Amygdala (tissue), 56 donors: Measurements from ENCODE around the gene RARRES1.
A peak's percentile ranks its signal among the peaks of the same experiment; 100 is the strongest.
"Not testable (repeated sequence)": the region's sequence is repeated elsewhere in the genome, so short reads cannot be mapped to it uniquely, and the experiment has no call there.

Experiments used
- DNase-seq, 56 donors: peaks; one replicate each; lab custom pipeline; 2025; lab: John Stamatoyannopoulos, UW

Gene RARRES1

DNA sequence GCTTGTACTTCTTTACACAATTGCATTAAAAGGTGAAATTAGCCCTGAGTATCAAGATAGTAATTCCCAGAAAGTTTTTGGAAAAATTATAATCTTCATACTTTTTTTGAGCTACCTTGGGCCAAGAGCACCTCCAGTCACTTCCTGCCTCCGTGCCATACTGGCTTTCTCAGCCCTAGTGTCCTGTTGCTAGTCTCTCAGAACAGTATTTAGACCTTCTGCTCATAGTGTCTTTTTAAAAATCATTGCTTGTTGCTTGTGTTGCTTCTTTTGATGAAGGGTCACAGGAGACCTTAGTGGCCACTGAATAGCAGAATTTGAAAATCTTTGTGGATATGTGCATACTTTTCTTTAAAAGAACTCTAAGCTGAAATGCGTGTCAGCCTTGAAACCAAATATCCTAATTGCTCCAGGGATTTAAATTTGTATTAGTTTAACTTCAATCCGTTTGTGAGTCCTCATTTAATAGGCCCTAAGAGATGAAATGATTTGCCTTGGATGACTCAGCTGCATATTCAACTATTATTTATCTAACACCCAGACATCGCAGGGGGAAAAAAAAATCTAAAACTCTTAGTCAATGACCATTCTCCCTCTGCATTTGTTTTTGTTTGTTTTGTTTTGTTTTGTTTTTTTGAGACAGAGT is 30.7 kb downstream of the RARRES1 start:
- DNase-seq, result no peak

DNA sequence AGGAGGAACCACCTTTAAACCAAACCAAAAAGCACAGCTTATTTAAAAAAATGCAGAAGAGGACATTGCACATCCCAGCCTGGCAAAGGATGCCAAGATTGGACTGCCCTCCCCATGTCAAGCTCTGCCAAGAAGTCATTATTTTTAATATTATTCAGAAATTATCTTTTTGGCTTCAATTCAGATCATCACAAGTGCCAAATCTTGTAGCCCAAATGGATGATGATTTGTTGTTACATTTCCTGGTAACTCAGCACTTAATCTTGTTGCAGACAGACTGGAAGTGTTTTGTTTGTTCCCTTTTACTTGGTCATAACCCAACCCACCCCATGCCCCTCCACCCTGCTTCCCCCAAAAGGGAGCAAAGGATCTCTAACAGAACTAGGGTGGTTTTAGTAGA is 31.7 kb downstream of the RARRES1 start:
- no peak for DNase-seq

DNA sequence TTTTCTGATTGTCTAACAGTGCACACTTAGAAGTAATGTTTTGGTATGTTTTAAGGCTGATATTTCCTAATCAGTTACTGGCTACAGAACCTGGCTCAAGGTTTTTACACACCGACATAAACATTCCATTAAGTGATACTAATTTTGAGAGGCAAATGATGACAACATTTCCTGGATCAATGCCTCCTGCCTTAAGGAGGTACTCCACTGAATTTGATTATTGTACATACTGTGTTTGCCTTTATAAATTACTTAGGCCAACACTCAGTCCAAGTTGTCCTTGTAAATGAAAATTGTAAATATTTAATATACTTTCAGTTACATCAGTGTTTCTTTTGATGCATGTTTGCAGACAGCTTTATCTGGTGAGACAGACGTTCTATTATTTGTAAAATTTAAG is 35.6 kb downstream of the RARRES1 start:
- DNase-seq, result no peak

DNA sequence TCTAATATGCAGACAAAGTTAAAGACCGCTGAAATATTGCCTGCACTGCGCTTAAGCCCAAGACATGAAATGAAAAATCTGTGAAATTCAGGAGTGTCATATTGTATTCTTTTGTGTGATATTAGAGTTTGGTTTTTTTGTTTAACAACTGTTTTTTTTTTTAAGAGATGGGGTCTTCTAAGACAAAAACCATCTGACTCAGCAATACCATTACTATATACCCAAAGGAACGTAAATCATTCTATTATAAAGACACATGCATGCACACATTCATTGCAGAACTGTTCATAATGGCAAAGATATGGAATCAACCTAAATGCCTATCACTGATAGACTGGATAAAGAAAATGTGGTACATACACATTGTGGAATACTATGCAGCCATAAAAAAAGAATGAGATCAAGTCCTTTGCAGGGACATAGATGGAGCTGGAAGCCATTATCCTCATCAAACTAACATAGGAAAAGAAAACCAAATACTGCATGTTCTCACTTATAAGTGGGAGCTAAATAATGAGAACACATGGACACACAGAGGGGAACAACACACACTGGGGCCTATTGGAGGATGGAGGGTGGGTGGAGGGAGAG is 38.3 kb downstream of the RARRES1 start:
- not testable (repeated sequence) for DNase-seq

DNA sequence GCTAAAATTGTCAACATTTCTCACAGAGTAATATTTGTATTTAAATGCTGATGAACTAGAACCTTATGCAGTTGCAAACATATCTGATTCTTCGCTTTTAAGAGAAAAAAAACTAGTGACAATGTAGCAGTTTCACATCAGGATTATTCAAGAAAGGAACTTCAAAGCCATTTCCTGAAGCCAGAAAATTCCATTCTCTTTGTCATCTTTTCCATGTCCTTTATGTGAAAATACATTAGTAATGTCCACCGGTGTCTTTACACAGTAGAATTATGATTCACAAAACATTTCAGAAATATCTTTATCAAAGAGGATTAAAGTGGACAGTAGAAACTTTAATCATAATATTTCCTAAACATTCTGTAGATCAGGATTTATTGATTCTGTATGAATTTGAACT is 47.1 kb downstream of the RARRES1 start:
- DNase-seq, result no peak

DNA sequence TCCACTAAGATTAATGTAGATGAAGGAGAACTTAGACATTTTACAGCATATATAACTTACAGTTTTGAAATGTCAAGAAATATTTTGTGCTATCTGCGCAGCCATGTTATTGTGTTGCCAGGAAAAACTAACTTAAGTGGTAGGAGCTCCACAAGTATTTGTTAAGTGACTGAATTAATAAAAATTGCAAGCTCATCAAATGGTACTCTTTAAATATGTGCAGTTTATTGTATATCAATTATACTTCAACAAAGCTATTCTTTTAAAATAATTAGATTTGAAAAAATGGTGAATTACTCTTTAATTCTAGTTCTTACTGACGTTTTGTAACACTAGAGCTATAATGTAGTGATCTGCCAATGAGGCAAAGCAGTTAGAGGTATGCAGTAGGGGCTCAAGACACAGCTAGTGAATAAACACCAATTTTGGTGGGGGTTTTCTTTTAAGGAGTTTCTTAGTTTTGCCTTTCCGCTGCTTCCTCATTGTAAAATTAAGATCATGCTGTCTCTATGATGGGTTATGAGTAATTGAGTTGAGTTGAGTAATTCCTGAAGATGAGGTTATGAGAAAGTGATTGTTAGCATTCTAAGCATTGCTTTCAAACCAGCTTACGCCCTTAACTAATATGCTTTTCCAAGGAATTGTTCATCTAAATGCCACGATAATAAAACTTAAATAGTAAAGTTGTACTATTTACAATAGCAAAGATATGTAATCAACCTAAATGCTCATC is 48.9 kb downstream of the RARRES1 start:
- no peak for DNase-seq

DNA sequence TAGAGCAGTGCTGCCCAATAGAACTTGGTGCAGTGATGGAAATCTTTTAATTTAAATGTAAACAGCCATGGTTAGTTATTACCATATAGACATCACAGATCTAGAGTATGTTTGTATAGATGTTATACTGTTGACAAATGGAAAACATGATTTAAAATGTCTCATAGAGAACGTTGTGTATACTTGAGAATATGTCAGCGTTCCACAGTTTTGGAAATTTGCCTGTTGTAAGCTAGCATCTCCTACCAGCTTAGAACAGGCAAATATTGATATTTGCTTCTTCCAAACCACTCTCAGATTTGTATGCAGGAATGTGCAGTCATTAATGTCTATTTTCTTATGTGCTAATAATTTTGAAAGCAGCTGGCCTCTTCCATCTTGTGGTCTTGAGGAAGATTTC is 51.4 kb downstream of the RARRES1 start:
- DNase-seq, result no peak

DNA sequence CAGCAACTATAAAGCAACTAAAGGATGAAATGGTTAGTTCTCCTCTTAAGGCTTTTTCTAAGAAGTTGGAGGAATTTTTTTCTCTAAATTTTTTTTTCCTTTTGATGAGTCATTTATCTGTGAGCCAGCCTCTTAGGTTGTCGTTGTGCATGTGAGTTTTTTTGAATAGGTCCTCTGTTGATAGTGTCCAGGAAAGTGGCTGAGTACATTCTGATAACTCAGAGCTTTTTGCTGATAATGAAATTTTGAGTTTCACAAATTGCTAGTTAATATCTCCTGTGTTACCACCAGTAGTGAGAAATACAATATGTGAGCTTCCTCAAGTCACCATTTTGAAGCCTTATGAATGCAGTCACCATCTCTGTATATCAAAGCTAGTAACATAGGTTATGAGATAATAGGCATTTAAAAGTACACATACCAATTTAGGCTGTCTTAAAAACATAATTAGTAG is 52.7 kb downstream of the RARRES1 start:
- no peak for DNase-seq

DNA sequence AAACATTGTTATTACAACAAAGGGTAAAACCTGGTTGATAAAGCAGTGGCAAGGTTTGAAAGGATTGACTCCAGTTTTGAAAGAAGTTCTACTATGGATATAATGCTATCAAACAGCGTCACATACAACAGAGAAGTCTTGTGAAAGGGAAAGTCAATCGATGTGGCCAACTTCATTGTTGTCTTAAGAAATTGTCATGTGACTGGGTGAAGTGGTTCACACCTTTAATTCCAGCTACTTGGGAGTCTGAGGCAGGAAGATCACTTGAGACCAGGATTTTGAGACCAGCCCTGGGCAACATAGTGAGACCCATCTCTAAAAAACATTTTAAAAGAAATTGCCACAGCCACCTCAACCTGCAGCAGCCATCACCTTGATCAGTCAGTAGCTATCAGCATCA is 53.6 kb downstream of the RARRES1 start:
- no peak for DNase-seq

DNA sequence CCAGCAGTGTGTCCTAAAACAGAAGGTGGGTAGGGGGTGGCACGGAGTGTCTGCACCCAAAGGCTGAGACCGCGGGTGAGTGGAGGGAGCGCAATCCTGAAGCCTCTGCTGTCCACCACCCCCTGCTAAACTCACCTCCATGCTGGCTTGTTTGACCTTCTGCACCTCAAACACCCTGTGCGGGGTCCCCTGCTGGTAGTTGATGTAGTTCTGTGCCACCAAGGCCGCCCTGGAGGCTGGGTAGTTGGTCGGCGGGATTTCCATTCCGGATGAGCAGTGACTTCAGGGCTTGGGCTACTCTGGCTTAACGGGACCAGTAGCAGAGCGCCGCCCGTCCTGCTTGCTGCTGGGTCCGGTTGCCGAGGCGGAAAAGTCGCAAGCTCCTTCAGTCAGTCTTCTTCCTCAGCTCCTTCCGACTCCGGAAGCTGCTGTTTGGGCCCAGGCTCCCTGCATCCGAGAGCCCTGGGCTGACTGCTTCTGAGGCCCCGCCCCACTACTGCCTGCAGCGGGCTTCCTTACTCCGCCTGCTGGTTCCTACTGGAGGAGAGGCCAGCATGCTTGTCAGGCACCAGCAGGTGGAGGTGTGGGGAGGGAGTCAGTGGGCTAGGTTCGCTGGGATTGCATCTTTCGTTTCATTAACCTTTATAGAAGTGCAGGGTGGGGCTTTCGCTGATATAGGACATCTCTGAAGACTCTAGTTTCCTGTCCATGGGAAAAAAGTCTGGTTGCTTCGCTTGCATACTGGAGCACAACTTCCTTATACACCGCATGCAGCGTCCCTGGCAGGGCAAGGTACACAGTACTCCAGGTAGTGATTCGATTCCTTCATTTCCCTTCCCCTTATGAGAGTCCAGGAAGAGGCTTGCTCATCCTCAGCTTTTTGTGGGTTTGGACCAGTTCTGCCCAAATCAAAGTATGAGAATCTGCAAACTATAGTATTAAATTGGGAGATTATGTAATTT is 59.8 kb downstream of the RARRES1 start, which contains the start of gene LXN:
LXN (minus strand) TSS at position 434 of the 962 bp plus-strand sequence; CDS start at position 264, 170 bp downstream.
- peak in 44 of 56 donors; percentile 1 to 64 (median 23) for DNase-seq

DNA sequence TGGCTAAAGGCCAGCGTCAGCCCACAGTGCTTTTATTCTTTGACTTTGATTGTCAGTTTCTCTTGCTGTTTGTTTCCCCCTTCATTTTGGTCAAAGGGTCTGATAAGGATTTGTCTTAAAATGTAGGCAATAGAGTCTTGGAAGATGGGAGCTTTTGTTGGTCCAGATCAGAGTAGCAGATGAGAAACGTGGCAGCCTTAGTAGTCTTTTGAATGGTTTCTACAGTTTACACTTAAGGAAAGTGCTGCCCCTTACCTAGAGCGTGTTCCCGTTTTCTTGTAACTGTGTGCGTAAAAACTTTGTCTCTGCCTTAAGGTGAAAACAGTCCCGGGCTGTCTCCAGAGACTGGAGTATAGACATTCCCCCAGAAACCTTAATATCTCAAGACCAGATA is 60.4 kb downstream of the RARRES1 start:
- no peak for DNase-seq

DNA sequence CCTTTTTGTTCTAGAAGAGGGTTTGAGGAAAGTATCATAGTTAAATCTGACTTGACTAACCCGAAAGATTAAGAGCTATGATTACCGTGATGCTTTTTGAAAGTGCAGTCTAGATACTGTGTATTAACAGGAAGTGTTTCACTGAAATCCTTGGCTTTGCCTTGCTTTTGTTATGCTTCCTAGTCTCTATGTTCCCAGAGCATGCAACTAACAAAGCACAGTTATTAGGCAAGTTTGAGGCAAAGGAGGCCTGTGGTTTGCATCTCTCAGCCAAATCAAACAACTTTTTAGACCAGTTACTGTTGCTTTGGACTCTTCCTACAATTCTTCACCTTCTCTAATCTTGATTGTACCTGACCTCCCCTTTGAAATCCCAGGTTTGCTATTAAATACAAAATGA is 63.8 kb downstream of the RARRES1 start:
- DNase-seq, result no peak

DNA sequence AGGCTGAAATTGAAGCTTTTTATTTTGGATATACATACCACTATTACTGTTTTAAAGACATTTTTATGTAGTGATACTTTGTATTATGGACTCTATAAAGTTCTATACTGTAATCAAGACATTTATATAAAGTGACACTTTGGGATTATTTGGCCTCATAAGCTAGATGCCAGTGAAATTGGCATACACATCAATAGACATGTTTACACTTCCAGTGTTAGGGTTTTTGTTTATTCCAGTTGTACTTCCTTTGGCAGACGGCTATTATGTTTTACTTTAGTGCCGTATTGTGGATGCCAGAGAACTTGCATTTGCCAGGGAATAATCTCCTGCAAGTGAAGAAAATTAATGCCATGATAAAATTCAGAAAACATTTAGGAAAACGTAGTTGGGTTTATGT is 65.8 kb downstream of the RARRES1 start:
- no peak for DNase-seq

DNA sequence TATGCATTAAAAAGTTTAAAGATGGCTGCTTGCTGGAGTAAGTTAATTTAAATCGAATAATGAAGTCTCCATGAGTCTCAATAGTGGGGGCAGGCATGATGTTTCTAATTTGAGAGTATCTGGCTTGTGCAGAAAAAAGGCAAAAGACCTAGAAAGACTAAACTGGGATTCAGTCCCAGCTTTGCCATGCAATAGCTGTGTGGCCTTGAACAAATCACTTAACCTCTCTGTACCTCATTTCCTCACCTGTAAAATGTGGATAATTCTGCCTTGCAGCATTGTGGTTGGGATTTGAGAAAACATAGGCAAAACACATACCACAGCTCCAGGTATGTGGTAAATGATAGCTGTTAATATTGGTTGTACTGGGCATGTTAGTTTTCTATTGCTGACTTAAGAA is 68.4 kb downstream of the RARRES1 start:
- no peak for DNase-seq

DNA sequence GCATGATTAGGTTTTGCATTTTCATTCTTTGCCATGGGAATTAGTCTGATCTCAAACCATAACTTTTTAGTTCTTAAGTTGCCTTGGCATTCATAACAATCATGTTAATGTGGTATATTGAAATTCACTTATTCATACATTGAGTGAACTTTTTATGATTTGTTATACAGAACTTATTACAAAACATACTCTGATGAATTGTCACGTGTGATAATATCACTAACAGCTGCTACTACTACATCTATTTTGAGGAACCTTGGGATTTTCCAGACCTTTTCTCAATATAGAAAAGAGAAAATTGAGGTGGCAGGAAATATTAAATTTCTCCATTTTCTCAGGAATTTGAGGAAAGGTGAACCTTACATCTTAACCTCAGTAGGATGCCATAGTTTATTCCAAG is 69.0 kb downstream of the RARRES1 start:
- no peak for DNase-seq

DNA sequence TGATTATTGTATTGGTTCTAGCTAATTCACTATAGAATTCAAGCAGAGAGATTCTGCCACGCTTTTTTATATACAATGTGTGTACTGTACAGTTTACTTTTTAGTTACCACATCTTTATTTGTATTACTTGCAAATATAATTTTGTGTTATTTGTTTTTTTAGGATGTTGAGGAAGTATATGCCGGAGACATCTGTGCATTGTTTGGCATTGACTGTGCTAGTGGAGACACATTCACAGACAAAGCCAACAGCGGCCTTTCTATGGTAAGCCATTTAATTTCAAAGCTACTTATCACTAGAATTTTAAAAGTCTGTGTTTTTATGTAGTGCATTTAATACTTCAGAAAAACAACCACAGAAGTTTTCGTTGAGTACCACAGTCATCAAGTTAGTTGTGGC is 71.5 kb downstream of the RARRES1 start:
- DNase-seq, result no peak

DNA sequence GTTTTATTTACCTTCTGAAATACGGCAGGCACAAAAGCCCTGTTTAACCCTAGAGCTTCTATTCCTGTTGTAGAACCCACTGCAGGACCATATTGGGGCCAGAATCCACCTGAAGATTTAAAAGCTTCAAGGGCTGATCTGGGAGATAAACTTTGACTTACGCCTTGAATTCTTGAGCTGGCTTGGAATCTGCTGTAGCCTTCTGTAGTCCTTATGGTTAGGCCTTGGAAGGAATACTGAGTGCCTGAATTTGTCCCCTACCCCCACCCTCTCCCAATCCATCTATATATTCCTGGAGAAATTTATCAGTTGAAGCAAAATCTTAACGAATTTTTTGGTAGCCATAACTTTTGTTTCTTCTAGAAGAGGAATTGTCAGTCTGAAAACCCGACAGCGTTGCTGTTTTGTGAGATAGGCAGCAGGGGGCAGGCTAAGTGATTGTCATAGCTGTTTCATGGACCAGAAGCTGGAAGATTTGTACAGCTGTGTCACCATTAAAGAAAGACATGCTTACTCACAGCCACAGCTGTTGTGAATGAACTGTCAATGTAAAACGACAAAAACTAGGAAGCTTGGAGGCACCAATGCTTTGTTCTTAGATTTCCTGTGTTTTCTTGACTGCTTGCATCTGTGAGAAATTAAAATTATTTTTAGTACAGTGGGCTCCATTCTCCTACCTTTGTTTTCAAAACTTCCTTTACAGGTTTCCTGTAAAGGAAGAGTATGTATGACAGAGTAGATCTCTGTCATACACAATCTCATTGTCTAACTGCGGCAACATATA is 72.6 kb downstream of the RARRES1 start:
- peak in 30 of 56 donors; percentile 1 to 74 (median 12) for DNase-seq

DNA sequence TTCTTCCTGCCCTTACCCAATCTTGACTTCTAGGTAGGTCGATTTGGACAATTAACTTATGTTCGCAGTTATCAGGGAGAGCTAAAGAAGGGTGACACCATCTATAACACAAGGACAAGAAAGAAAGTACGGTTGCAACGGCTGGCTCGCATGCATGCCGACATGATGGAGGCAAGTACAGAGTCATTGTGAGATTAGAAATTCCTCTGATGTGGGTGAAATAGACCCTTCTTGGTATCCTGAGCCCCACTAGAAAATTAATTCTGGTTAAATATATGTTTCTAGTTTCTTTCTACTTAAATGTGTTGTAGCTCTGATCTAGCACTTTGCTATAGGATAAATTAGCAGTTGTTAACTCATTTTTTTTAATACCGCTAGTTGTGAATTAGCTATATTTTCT is 73.4 kb downstream of the RARRES1 start:
- DNase-seq, result no peak

DNA sequence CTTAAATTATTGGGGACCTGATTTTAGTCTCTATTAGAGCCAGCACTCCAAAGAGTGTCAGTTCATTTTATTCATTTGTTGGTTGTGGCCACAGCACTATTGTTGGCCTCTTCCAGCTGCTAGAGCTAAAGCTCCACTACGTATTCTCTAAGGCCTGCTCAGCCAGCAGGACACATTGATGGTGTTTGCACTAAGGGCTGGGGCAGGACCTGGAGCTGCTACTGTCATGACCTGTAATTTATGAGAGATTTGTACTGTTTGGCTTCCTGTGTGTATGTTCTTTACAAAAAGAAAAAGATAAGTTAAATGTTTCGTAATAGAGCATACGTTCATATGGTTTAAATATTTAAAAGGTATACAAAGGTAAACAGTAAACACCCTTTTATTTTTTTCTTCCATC is 79.8 kb downstream of the RARRES1 start:
- no peak for DNase-seq

DNA sequence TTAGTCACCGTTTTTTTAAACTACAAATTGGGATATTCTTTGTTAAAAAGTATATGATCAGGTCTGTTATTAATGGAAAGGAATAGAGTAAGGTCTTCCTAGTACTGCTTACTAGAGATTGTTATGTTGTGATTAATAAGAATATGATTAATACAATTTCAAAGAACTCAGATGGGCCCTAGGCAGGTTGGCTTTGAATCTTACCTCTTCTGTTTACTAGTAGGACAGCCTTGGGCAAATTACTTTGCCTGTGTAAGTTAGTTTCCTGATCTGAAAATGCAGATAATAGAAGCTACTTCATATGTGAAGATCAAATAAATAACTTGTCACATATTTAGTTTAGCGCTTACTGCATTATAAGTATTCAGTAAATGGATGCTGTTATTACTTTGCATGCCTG is 81.1 kb downstream of the RARRES1 start:
- no peak for DNase-seq
